Heart left ventricle (tissue), 16 donors: ENCODE measurements around the gene CPSF2. TPM values are rescaled to one million over a fixed set of nuclear protein-coding genes. Genes with fewer than 3 reads are reported as not detected.

Source experiments
- ATAC-seq, 4 donors: fragments of 200-7000 bp; cut with Tn5 transposase; one replicate each; pipeline ENCODE4 v1.9.1; 2020 to 2022; ENCODE audit warnings: moderate library complexity in 4 of 4, mild to moderate bottlenecking in 3 of 4, moderate number of reproducible peaks in 1 of 4
- DNase-seq, 5 donors: peaks; one replicate each; pipeline ENCODE4 v3.0.0-alpha.2; 2020
- H3K27ac ChIP-seq, 12 donors: fragments of 200-600 bp; sonication (generic) in 4 of 12; one replicate each; pipeline versions ENCODE4 v1.5.0 to v1.8.0; 2016 to 2022; ENCODE audit warnings: mild to moderate bottlenecking in 2 of 12
- H3K27me3 ChIP-seq, 9 donors: fragments of 200-600 bp; sonication (generic) in 2 of 9; one replicate each; pipeline versions ENCODE4 v1.5.1 to v1.8.0; 2016 to 2022; ENCODE audit warnings: mild to moderate bottlenecking in 3 of 9
- H3K36me3 ChIP-seq, 9 donors: fragments of 200-600 bp; sonication (generic) in 2 of 9; one replicate each; pipeline versions ENCODE4 v1.5.0 to v1.8.0; 2018 to 2022; ENCODE audit warnings: mild to moderate bottlenecking in 2 of 9
- H3K4me1 ChIP-seq, 12 donors: fragments of 200-600 bp; sonication (generic) in 4 of 12; one replicate each; pipeline versions ENCODE4 v1.5.0 to v1.8.0; 2016 to 2022; ENCODE audit warnings: mild to moderate bottlenecking in 3 of 12
- H3K4me3 ChIP-seq, 12 donors: fragments of 200-600 bp; sonication (generic) in 4 of 12; one replicate each; pipeline versions ENCODE4 v1.5.0 to v1.8.0; 2017 to 2022; ENCODE audit warnings: mild to moderate bottlenecking in 9 of 12, moderate library complexity in 4 of 12
- H3K9me3 ChIP-seq, 12 donors: fragments of 200-600 bp; sonication (generic) in 4 of 12; one replicate each; pipeline versions ENCODE4 v1.5.0 to v1.8.0; 2016 to 2022; ENCODE audit warnings: mild to moderate bottlenecking in 1 of 12
- POLR2A ChIP-seq, 2 donors: fragments of 450-650 bp; IDR thresholded peaks; one replicate each; pipeline ENCODE4 v1.6.1; 2017; ENCODE audit warnings: antibody characterized with exemption in 2 of 2, mild to moderate bottlenecking in 2 of 2, moderate library complexity in 2 of 2
- WGBS, 4 donors: extraction: QIAGEN DNeasy Blood & Tissue Kit in 2 of 4; methylation state at CpG; one replicate each; pipeline versions ENCODE4 v1.1.5 to v1.1.7; 2013 to 2018; 5-methylcytosine and 5-hydroxymethylcytosine counted together
- intact Hi-C, 10 donors: fragments of 100-400 bp; cut with DNase I; formaldehyde crosslinking; loops; one replicate each; pipeline versions ENCODE4 v1.11.1 to v1.14.2; 2022
- polyA plus RNA-seq, 2 donors: library from polyadenylated mRNA; stranded (reverse); fragments of 200-250 nt; gene quantifications; one replicate each; pipeline ENCODE4 v1.2.3, GENCODE V29; 2013
- total RNA-seq, 9 donors: library from RNA; depleted of rRNA in 2 of 9; stranded (reverse); fragments of >200 nt in 2 of 9; fragmentation: NEBNext Ultra II Directional in 3 of 9; extraction: Animal tissue kit (Norgen Biotek cat#: 25700) in 3 of 9; gene quantifications; one replicate each; pipeline versions ENCODE4 v1.1.0 to v1.2.4, GENCODE V29; 2016 to 2023
- TF ChIP-seq, protein P1 (sequence below), 12 donors: fragments of 200-600 bp; sonication (generic) in 4 of 12; IDR thresholded peaks; one replicate each; pipeline versions ENCODE4 v1.5.0 to v1.8.0; 2018 to 2022; ENCODE audit warnings: antibody characterized with exemption in 12 of 12, mild to moderate bottlenecking in 5 of 12
- donor health status: ischemic (EF 13 %, LVEDD 7.1; RV severe dilation, severe dysfunction).
- donor health status: healthy with polysubstance abuse.
- donor health status: DM: no; HTN: yes; CAD: no.
- donor health status: DM: no; HTN: no; CAD: no.
- donor health status: ischemic (EF 25% LVEDD 6.9; RV normal size, moderate dysfunction).
- donor health status: ischemic (EF 25% LVEDD 5.7; RV mildly dilated, moderate dysfunction).
- donor health status: healthy.
- donor health status: DM: yes; HTN: yes; CAD: no.
- donor health status: ischemic (EF 35%, LVEDD 5.7; RV mildly dilated, moderate dysfunction).
- donor health status: nonischemic (EF 11% LVEDD 7.7; RV severe dilation, severe dysfunction).
- donor health status: DM: yes; HTN: yes; CAD: no.
- donor health status: PGD.
- donor health status: ischemic (EF 29% LVEDD 5.4; RV normal size, mild dysfunction).
- donor health status: nonischemic (EF 23%, LVEDD 6.1; RV moderate dilation, normal function).

Gene CPSF2
- total and polyA plus RNA-seq, 11 donors, result 4.8 to 51.7 (median 40.6) TPM

- H3K9me3 ChIP-seq, result no peaks in the 10 kb centered on the region
- no peak overlapping the region for H3K27ac ChIP-seq
- H3K4me1 ChIP-seq, result peaks cover 0 to 5% (median 0%) of the 10 kb centered on the region in 12 donors
- H3K36me3 ChIP-seq, result peaks cover 0 to 100% (median 96%) of the 10 kb centered on the region in 9 donors
- no peaks in the 10 kb centered on the region for H3K27me3 ChIP-seq
- TF ChIP-seq, protein P1, sequence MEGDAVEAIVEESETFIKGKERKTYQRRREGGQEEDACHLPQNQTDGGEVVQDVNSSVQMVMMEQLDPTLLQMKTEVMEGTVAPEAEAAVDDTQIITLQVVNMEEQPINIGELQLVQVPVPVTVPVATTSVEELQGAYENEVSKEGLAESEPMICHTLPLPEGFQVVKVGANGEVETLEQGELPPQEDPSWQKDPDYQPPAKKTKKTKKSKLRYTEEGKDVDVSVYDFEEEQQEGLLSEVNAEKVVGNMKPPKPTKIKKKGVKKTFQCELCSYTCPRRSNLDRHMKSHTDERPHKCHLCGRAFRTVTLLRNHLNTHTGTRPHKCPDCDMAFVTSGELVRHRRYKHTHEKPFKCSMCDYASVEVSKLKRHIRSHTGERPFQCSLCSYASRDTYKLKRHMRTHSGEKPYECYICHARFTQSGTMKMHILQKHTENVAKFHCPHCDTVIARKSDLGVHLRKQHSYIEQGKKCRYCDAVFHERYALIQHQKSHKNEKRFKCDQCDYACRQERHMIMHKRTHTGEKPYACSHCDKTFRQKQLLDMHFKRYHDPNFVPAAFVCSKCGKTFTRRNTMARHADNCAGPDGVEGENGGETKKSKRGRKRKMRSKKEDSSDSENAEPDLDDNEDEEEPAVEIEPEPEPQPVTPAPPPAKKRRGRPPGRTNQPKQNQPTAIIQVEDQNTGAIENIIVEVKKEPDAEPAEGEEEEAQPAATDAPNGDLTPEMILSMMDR (IDR thresholded peaks at IDR 0.05), result no peak
- no peak for TF ChIP-seq POLR2A (IDR thresholded peaks at IDR 0.05)
- intact Hi-C loops, result loop anchor here in 4 of 10 donors (5.0 to 10.0 kb wide), 5 partner anchors 320 to 550 kb away; no protein-coding TSS in a partner anchor
- WGBS, 4 donors, result 67 to 77% (median 75%) methylated on average over 1 of the region's 1 CpG
- DNase-seq (no peak), ATAC-seq (no peak)
- H3K4me3 ChIP-seq, result no peak overlapping the region
These were observed 12.7 kb downstream of the CPSF2 start for GRCh38 chr14:92134456-92134855.

DNA sequence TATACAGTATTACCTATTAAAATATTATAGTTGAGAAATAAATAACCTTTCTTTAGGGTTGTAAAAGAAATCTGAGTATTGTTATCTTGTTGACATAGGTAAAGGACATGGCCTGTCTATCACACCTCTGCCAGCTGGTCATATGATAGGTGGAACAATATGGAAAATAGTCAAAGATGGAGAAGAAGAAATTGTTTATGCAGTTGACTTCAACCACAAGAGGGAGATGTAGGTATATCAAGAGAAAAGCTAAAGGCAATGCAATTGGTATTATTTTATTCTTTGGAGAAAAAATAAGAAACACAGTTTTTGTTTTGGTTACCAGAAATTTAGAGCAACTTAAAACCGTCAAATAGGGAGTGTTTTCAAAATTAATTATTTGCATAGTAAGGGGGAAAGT, 13.5 kb downstream of the CPSF2 start:
- Histone ChIP-seq H3K4me1 (peaks cover 0 to 3% (median 0%) of the 10 kb centered on the region in 12 donors), H3K4me3 (no peak overlapping the region), H3K27ac (no peak overlapping the region), H3K9me3 (no peaks in the 10 kb centered on the region), H3K36me3 (peaks cover 0 to 100% (median 97%) of the 10 kb centered on the region in 9 donors), H3K27me3 (no peaks in the 10 kb centered on the region)
- intact Hi-C loops, result loop anchor here in 5 of 10 donors (5.0 to 10.0 kb wide), 6 partner anchors 317 to 550 kb away; no protein-coding TSS in a partner anchor
- WGBS, 4 donors, result 55 to 69% (median 65%) methylated on average over 1 of the region's 1 CpG
- TF ChIP-seq POLR2A (IDR thresholded peaks at IDR 0.05), result no peak
- TF ChIP-seq, protein P1 (IDR thresholded peaks at IDR 0.05), result peak; percentile 26 to 60 (median 46)
- ATAC-seq (no peak), DNase-seq (no peak)

DNA sequence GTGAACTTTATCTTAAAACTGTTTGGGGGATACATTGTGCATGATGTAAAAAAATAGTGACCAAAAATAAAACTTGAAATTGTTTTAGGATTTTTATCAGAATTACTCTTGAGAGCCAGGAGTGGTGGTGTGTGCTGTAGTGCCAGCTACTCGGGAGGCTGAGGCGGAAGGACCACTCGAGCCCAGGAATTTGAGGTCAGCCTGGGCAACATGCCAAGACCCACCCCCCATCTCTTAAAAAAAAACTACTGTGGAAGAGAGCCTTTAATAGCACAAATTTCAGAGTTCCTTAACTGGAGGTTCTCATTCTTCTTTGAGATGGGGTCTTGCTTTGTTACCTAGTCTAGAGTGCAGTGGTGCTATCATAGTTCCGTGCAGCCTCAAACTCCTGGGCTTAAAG, 21.5 kb downstream of the CPSF2 start:
- TF ChIP-seq, protein P1 (IDR thresholded peaks at IDR 0.05), result no peak
- TF ChIP-seq POLR2A (IDR thresholded peaks at IDR 0.05), result no peak
- H3K36me3 ChIP-seq, result peaks cover 0 to 100% (median 99%) of the 10 kb centered on the region in 9 donors
- H3K4me1 ChIP-seq, result no peaks in the 10 kb centered on the region
- WGBS, 4 donors, result 67 to 75% (median 69%) methylated on average over 4 of the region's 4 CpGs
- DNase-seq (no peak), ATAC-seq (no peak)
- H3K4me3 ChIP-seq, result no peak overlapping the region
- no peaks in the 10 kb centered on the region for H3K9me3 ChIP-seq
- intact Hi-C loops, result loop anchor here in 3 of 10 donors (5.0 to 10.0 kb wide), 3 partner anchors 314 to 531 kb away; no protein-coding TSS in a partner anchor
- H3K27me3 ChIP-seq, result no peaks in the 10 kb centered on the region
- no peak overlapping the region for H3K27ac ChIP-seq

DNA sequence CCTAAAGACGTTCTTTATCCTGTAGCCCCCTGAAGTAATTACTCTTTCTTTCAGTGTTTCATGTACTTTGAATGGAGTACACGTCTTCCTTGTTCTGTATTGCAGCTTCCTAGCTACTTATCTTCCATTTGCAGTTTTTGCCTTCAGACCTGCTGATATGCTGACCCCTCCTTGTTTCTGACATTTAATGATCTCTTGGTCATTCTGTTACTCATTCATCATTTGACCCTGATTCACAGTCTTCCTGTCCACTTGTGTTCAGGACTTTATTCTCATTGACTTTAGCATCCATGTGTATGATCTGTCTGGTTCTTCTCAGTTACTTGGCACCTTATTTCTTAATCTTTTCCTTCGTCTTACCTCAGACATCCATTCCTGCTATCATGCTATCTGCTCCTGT, 22.2 kb downstream of the CPSF2 start:
- intact Hi-C loops, result loop anchor here in 3 of 10 donors (5.0 to 10.0 kb wide), 3 partner anchors 313 to 531 kb away; no protein-coding TSS in a partner anchor
- no peaks in the 10 kb centered on the region for H3K4me1 ChIP-seq
- H3K9me3 ChIP-seq, result no peaks in the 10 kb centered on the region
- ATAC-seq (no peak), DNase-seq (no peak)
- TF ChIP-seq, protein P1 (IDR thresholded peaks at IDR 0.05), result no peak
- TF ChIP-seq POLR2A (IDR thresholded peaks at IDR 0.05), result no peak
- no peak overlapping the region for H3K27ac ChIP-seq
- H3K36me3 ChIP-seq, result peaks cover 0 to 100% (median 99%) of the 10 kb centered on the region in 9 donors
- WGBS, 4 donors, result 79 to 85% (median 83%) methylated on average over 3 of the region's 3 CpGs
- H3K4me3 ChIP-seq, result no peak overlapping the region
- no peaks in the 10 kb centered on the region for H3K27me3 ChIP-seq
